Neural progenitor cell (in vitro differentiated cells): ENCODE data around the gene ELMO1.

ENCODE experiments used
- EZH2 ChIP-seq: fragments of 200-600 bp; sonication (generic); IDR thresholded peaks from 2 replicates; pipeline ENCODE4 v1.6.1; 2017; ENCODE audit warnings: antibody characterized with exemption, mild to moderate bottlenecking, moderate library complexity
- EZH2phosphoT487 ChIP-seq: fragments of 200-600 bp; sonication (generic); IDR thresholded peaks from 2 replicates; pipeline ENCODE4 v1.6.1; 2017; ENCODE audit warnings: antibody characterized with exemption
- TF ChIP-seq, protein P1 (sequence below): fragments of 200-600 bp; sonication (generic); IDR thresholded peaks from 2 replicates; pipeline ENCODE4 v1.5.1; 2017; ENCODE audit warnings: antibody characterized with exemption, mild to moderate bottlenecking

DNA sequence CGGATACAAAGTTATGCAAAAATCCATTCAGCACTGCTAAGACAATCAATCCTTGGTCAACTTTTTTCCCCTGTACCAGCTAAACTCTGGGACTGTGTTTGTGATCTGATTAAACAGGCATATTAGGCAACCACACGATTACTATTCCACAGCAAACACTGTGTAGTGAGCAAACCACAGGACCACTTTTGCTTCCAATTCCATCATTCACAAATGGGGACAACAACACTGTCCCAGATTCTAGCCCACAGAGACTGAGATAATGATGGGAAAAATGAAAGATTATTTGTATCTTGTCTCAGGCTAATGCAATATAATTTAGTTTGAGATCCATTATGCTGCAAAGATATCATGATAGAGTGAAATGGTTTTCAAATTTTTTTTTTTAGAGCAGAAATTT is 560.7 kb downstream of the ELMO1 start:
- TF ChIP-seq, protein P1, sequence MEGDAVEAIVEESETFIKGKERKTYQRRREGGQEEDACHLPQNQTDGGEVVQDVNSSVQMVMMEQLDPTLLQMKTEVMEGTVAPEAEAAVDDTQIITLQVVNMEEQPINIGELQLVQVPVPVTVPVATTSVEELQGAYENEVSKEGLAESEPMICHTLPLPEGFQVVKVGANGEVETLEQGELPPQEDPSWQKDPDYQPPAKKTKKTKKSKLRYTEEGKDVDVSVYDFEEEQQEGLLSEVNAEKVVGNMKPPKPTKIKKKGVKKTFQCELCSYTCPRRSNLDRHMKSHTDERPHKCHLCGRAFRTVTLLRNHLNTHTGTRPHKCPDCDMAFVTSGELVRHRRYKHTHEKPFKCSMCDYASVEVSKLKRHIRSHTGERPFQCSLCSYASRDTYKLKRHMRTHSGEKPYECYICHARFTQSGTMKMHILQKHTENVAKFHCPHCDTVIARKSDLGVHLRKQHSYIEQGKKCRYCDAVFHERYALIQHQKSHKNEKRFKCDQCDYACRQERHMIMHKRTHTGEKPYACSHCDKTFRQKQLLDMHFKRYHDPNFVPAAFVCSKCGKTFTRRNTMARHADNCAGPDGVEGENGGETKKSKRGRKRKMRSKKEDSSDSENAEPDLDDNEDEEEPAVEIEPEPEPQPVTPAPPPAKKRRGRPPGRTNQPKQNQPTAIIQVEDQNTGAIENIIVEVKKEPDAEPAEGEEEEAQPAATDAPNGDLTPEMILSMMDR, result no peak
- no peak for TF ChIP-seq EZH2
- no peak for TF ChIP-seq EZH2phosphoT487
